MM.1S (cell line): ENCODE results near the gene FBXW10.
"Not testable (repeated sequence)": the region's sequence is repeated elsewhere in the genome, so short reads cannot be mapped to it uniquely, and the experiment has no call there.

Experiments used
- DNase-seq: peaks from one replicate; pipeline ENCODE4 v3.0.0-alpha.2; 2015
- H2AFZ ChIP-seq: fragments of 300-600 bp; sonication (generic); 2 replicates; pipeline ENCODE4 v1.6.0; 2016; ENCODE audit warnings: antibody characterized with exemption, low read length
- H3F3A ChIP-seq: fragments of 300-600 bp; sonication (generic); 2 replicates; pipeline ENCODE4 v1.6.1; 2016; ENCODE audit warnings: mild to moderate bottlenecking, antibody characterized with exemption, low read length, moderate library complexity, mixed read lengths; ENCODE audit not compliant: insufficient read depth
- H3K27ac ChIP-seq: fragments of 300-600 bp; sonication (generic); 2 replicates; pipeline ENCODE4 v1.5.1; 2016; ENCODE audit warnings: mild to moderate bottlenecking, low read length
- H3K27me3 ChIP-seq: fragments of 300-600 bp; sonication (generic); replicated peaks from 2 replicates; pipeline ENCODE4 v1.6.0; 2016; ENCODE audit warnings: low read length; ENCODE audit not compliant: insufficient read depth
- H3K36me3 ChIP-seq: fragments of 300-600 bp; sonication (generic); replicated peaks from 2 replicates; pipeline ENCODE4 v1.6.1; 2016; ENCODE audit warnings: mild to moderate bottlenecking, low read length, mixed read lengths; ENCODE audit not compliant: insufficient read depth
- H3K4me1 ChIP-seq: fragments of 300-600 bp; sonication (generic); 2 replicates; pipeline ENCODE4 v1.6.1; 2016; ENCODE audit warnings: low read length, mixed read lengths
- H3K4me2 ChIP-seq: fragments of 300-600 bp; sonication (generic); 2 replicates; pipeline ENCODE4 v1.6.0; 2016; ENCODE audit warnings: low read depth, low read length
- H3K4me3 ChIP-seq: fragments of 300-600 bp; sonication (generic); 2 replicates; pipeline ENCODE4 v1.5.1; 2016; ENCODE audit warnings: low read length, mixed read lengths
- H3K79me2 ChIP-seq: fragments of 300-600 bp; sonication (generic); 2 replicates; pipeline ENCODE4 v1.6.1; 2016; ENCODE audit warnings: mixed run types, low read length, mixed read lengths
- H3K9ac ChIP-seq: fragments of 300-600 bp; sonication (generic); 2 replicates; pipeline ENCODE4 v1.6.1; 2016; ENCODE audit warnings: low read length, mixed read lengths
- H3K9me2 ChIP-seq: fragments of 300-600 bp; sonication (generic); replicated peaks from 2 replicates; pipeline ENCODE4 v1.6.1; 2016; ENCODE audit warnings: mild to moderate bottlenecking, low read length, mixed read lengths; ENCODE audit not compliant: insufficient read depth
- H3K9me3 ChIP-seq: fragments of 300-600 bp; sonication (generic); replicated peaks from 2 replicates; pipeline ENCODE4 v1.6.1; 2016; ENCODE audit warnings: mild to moderate bottlenecking, low read length, mixed read lengths; ENCODE audit not compliant: insufficient read depth
- H4K20me1 ChIP-seq: fragments of 300-600 bp; sonication (generic); 2 replicates; pipeline ENCODE4 v1.6.1; 2016; ENCODE audit warnings: mild to moderate bottlenecking, low read length, moderate library complexity, mixed read lengths; ENCODE audit not compliant: insufficient read depth

Gene FBXW10

GRCh38 chr17:18755969-18756368, 12.1 kb downstream of the FBXW10 start:
- not testable (repeated sequence) for H4K20me1 ChIP-seq, H3K27ac ChIP-seq, H3K4me1 ChIP-seq, H3K9me3 ChIP-seq, H2AFZ ChIP-seq, DNase-seq, H3K79me2 ChIP-seq, H3K36me3 ChIP-seq, H3K9me2 ChIP-seq, H3K9ac ChIP-seq, H3F3A ChIP-seq, H3K4me3 ChIP-seq, H3K27me3 ChIP-seq, H3K4me2 ChIP-seq

GRCh38 chr17:18757368-18758044, 13.7 kb downstream of the FBXW10 start:
- not testable (repeated sequence) for H3K27ac ChIP-seq, H3K9me2 ChIP-seq, H3K4me1 ChIP-seq, H3K4me3 ChIP-seq, H2AFZ ChIP-seq, H3K9ac ChIP-seq, H3F3A ChIP-seq, H3K4me2 ChIP-seq, H4K20me1 ChIP-seq, H3K9me3 ChIP-seq, DNase-seq, H3K36me3 ChIP-seq, H3K27me3 ChIP-seq, H3K79me2 ChIP-seq

GRCh38 chr17:18758344-18758743, 14.5 kb downstream of the FBXW10 start:
- H3K4me2 ChIP-seq, H2AFZ ChIP-seq, H3K9ac ChIP-seq, DNase-seq, H3F3A ChIP-seq, H3K36me3 ChIP-seq, H3K4me3 ChIP-seq, H3K9me3 ChIP-seq, H4K20me1 ChIP-seq, H3K79me2 ChIP-seq, H3K27me3 ChIP-seq, H3K27ac ChIP-seq, H3K9me2 ChIP-seq, H3K4me1 ChIP-seq: not testable (repeated sequence)

GRCh38 chr17:18760221-18760620, 16.4 kb downstream of the FBXW10 start:
- H3K9ac ChIP-seq, H3K9me3 ChIP-seq, H3K36me3 ChIP-seq, H3K4me2 ChIP-seq, H3K27me3 ChIP-seq, H3K79me2 ChIP-seq, H3K4me3 ChIP-seq, H2AFZ ChIP-seq, H3F3A ChIP-seq, H3K27ac ChIP-seq, DNase-seq, H3K9me2 ChIP-seq, H3K4me1 ChIP-seq, H4K20me1 ChIP-seq: not testable (repeated sequence)

- H3K9me3 ChIP-seq, H3K4me3 ChIP-seq, H3K36me3 ChIP-seq, H2AFZ ChIP-seq, H4K20me1 ChIP-seq, H3K4me1 ChIP-seq, H3K27ac ChIP-seq, H3K9ac ChIP-seq, H3K79me2 ChIP-seq, H3K9me2 ChIP-seq, DNase-seq, H3K27me3 ChIP-seq, H3K4me2 ChIP-seq, H3F3A ChIP-seq: not testable (repeated sequence)
Measured at GRCh38 chr17:18770572-18770971, 26.7 kb downstream of the FBXW10 start.

DNA sequence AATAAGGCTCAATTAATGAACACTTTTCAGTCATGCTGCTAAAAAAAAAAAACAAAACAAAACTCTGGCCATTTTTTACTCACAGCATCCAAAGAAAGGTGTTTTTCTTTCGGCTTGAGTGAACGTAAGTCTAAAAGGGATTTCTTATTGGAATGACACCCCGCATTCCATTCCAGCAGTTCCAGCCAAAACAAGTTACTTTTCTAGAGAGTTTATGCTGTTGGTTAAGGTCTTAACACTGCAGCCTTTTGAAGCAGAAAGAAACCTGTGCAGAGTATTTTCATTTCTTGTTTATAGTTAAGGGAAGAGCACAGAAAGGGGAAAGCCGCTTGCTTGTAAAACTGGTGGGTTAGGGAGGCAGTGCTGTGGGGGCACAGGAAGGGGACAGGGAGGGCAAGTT, 27.2 kb downstream of the FBXW10 start:
- not testable (repeated sequence) for H3K27ac ChIP-seq, H3F3A ChIP-seq, H3K4me1 ChIP-seq

More for the DNA sequence above, 27.2 kb downstream of the FBXW10 start:
- not testable (repeated sequence) for H4K20me1 ChIP-seq, H3K4me3 ChIP-seq, H3K27me3 ChIP-seq, H3K36me3 ChIP-seq, H3K9me3 ChIP-seq, H3K4me2 ChIP-seq, H3K9me2 ChIP-seq, H2AFZ ChIP-seq, H3K79me2 ChIP-seq, DNase-seq, H3K9ac ChIP-seq
